Neural cell (in vitro differentiated cells): ENCODE measurements around the gene ETAA1. TPM values are rescaled to one million over a fixed set of nuclear protein-coding genes. Genes with fewer than 3 reads are reported as not detected.

Experiments used
- H2AFZ ChIP-seq: fragments of 200-600, 300-800 bp; sonication (generic), shearing (Covaris generic); 2 replicates; pipeline ENCODE4 v1.6.0; 2014; ENCODE audit warnings: low read depth, mild to moderate bottlenecking, antibody characterized with exemption, low read length, moderate library complexity
- H3F3A ChIP-seq: fragments of 200-600 bp; shearing (Covaris generic); 2 replicates; pipeline ENCODE4 v1.6.1; 2016; ENCODE audit warnings: mild to moderate bottlenecking, moderate library complexity, mixed read lengths, antibody characterized with exemption, low read length; ENCODE audit not compliant: insufficient read depth, poor library complexity, severe bottlenecking
- H3K27ac ChIP-seq: fragments of 200-600, 300-800 bp; sonication (generic), shearing (Covaris generic); 2 replicates; pipeline ENCODE4 v1.5.1; 2014; ENCODE audit warnings: mild to moderate bottlenecking, low read length, moderate library complexity
- H3K27me3 ChIP-seq: fragments of 300-800, 200-600 bp; sonication (generic), shearing (Covaris generic); 2 replicates; pipeline ENCODE4 v1.6.0; 2014; ENCODE audit warnings: mild to moderate bottlenecking, low read depth, low read length, moderate library complexity; ENCODE audit not compliant: insufficient read depth
- H3K36me3 ChIP-seq: fragments of 300-800, 200-600 bp; sonication (generic), shearing (Covaris generic); 2 replicates; pipeline ENCODE4 v1.5.1; 2014; ENCODE audit warnings: mild to moderate bottlenecking, antibody characterized with exemption, low read length, moderate library complexity; ENCODE audit not compliant: insufficient read depth
- H3K4me2 ChIP-seq: fragments of 300-800, 200-600 bp; sonication (generic), shearing (Covaris generic); 2 replicates; pipeline ENCODE4 v1.6.0; 2014; ENCODE audit warnings: mild to moderate bottlenecking, low read length
- H3K4me3 ChIP-seq: fragments of 300-800, 200-600 bp; sonication (generic), shearing (Covaris generic); 2 replicates; pipeline ENCODE4 v1.5.1; 2014; ENCODE audit warnings: mild to moderate bottlenecking, low read length, moderate library complexity
- H3K79me2 ChIP-seq: fragments of 200-600 bp; shearing (Covaris generic); replicated peaks from 2 replicates; pipeline ENCODE4 v1.6.0; 2014; ENCODE audit warnings: mild to moderate bottlenecking, low read length, moderate library complexity; ENCODE audit not compliant: insufficient read depth
- H3K9ac ChIP-seq: fragments of 300-800, 200-600 bp; sonication (generic), shearing (Covaris generic); 2 replicates; pipeline ENCODE4 v1.6.1; 2016; ENCODE audit warnings: mild to moderate bottlenecking, low read length, mixed read lengths
- H3K9me2 ChIP-seq: fragments of 200-600 bp; shearing (Covaris generic); 2 replicates; pipeline ENCODE4 v1.6.1; 2016; ENCODE audit warnings: mild to moderate bottlenecking, low read length, mixed read lengths; ENCODE audit not compliant: insufficient read depth
- H3K9me3 ChIP-seq: fragments of 200-600, 300-800 bp; sonication (generic), shearing (Covaris generic); 2 replicates; pipeline ENCODE4 v1.6.1; 2016; ENCODE audit warnings: mild to moderate bottlenecking, mixed run types, low read length, moderate library complexity, mixed read lengths
- H4K20me1 ChIP-seq: fragments of 200-600 bp; shearing (Covaris generic); 2 replicates; pipeline ENCODE4 v1.6.1; 2016; ENCODE audit warnings: mild to moderate bottlenecking, mixed run types; ENCODE audit not compliant: insufficient read depth
- EP300 ChIP-seq: fragments of 450-650 bp; conservative IDR thresholded peaks from 2 replicates; pipeline ENCODE4 v1.6.1; 2014; ENCODE audit warnings: antibody characterized with exemption, mild to moderate bottlenecking, moderate library complexity; ENCODE audit not compliant: poor library complexity, severe bottlenecking
- EZH2 ChIP-seq: fragments of 200-600, 300-800 bp; shearing (Covaris generic), sonication (generic); IDR thresholded peaks from 2 replicates; pipeline ENCODE4 v1.6.1; 2014; ENCODE audit warnings: antibody characterized with exemption, low read length, borderline replicate concordance, mild to moderate bottlenecking; ENCODE audit not compliant: insufficient read depth, poor library complexity, severe bottlenecking
- MXI1 ChIP-seq: fragments of 450-650 bp; conservative IDR thresholded peaks from 2 replicates; pipeline ENCODE4 v1.6.1; 2014; ENCODE audit warnings: antibody characterized with exemption, mild to moderate bottlenecking; ENCODE audit not compliant: poor library complexity, severe bottlenecking
- POLR2AphosphoS5 ChIP-seq: IDR thresholded peaks from 2 replicates; pipeline ENCODE4 v1.6.1; 2012
- RAD21 ChIP-seq: fragments of 450-650 bp; conservative IDR thresholded peaks from 2 replicates; pipeline ENCODE4 v1.6.1; 2014; ENCODE audit warnings: antibody characterized with exemption, mild to moderate bottlenecking, moderate library complexity
- SMC3 ChIP-seq: fragments of 450-650 bp; conservative IDR thresholded peaks from 2 replicates; pipeline ENCODE4 v1.6.1; 2014; ENCODE audit warnings: antibody characterized with exemption, mild to moderate bottlenecking, moderate library complexity; ENCODE audit not compliant: poor library complexity
- TAF1 ChIP-seq: IDR thresholded peaks from 2 replicates; pipeline ENCODE4 v1.6.1; 2012; ENCODE audit warnings: low read depth
- polyA plus RNA-seq: library from polyadenylated mRNA; depleted of rRNA; stranded (reverse); fragments of >200 nt; gene quantifications from 2 replicates; pipeline ENCODE4 v1.2.3, GENCODE V29; 2014
- TF ChIP-seq, protein P1 (sequence below): fragments of 450-650 bp; IDR thresholded peaks from 2 replicates; pipeline ENCODE4 v1.5.1; 2014; ENCODE audit warnings: antibody characterized with exemption, mild to moderate bottlenecking, moderate library complexity; ENCODE audit not compliant: poor library complexity, severe bottlenecking
- TF ChIP-seq, protein P2 (sequence below): IDR thresholded peaks from 2 replicates; pipeline ENCODE4 v1.6.1; 2012; ENCODE audit warnings: borderline replicate concordance

ETAA1 gene
- polyA plus RNA-seq, 1 donor from 2014 or later, result 24.9 TPM

DNA sequence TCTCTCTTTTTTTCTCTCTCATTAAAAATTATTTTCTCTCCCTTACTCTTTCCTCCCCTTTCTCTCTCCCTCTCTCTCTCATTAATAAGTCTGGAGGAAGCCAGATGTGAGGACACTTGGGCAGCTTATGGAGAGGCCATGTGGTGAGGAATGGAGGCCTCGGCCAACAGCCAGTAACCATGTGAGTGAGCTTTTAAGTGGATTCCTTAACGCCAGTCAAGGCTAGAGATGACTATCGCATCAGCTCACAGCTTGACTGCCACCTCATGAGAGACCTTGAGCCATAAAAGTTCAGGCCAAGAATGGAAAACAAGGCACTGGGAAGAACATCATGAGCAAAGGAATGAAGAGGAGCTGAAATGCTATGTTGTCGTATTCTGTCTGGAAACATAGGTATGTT, 39.1 kb downstream of the ETAA1 start:
- H3K4me3 ChIP-seq, result no peak overlapping the region
- no peaks in the 10 kb centered on the region for H3K9me2 ChIP-seq
- no peak overlapping the region for H3K9ac ChIP-seq
- no peaks in the 10 kb centered on the region for H3K36me3 ChIP-seq
- H3F3A ChIP-seq, result no peaks in the 10 kb centered on the region
- H3K4me2 ChIP-seq, result no peak overlapping the region
- no peak overlapping the region for H3K27ac ChIP-seq
- H2AFZ ChIP-seq, result no peak overlapping the region
- TF ChIP-seq, protein P1, sequence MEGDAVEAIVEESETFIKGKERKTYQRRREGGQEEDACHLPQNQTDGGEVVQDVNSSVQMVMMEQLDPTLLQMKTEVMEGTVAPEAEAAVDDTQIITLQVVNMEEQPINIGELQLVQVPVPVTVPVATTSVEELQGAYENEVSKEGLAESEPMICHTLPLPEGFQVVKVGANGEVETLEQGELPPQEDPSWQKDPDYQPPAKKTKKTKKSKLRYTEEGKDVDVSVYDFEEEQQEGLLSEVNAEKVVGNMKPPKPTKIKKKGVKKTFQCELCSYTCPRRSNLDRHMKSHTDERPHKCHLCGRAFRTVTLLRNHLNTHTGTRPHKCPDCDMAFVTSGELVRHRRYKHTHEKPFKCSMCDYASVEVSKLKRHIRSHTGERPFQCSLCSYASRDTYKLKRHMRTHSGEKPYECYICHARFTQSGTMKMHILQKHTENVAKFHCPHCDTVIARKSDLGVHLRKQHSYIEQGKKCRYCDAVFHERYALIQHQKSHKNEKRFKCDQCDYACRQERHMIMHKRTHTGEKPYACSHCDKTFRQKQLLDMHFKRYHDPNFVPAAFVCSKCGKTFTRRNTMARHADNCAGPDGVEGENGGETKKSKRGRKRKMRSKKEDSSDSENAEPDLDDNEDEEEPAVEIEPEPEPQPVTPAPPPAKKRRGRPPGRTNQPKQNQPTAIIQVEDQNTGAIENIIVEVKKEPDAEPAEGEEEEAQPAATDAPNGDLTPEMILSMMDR, result no peak
- TF ChIP-seq EZH2 (no peak), TAF1 (no peak), SMC3 (no peak), RAD21 (no peak), EP300 (no peak), MXI1 (no peak), POLR2AphosphoS5 (no peak)
- TF ChIP-seq, protein P2, sequence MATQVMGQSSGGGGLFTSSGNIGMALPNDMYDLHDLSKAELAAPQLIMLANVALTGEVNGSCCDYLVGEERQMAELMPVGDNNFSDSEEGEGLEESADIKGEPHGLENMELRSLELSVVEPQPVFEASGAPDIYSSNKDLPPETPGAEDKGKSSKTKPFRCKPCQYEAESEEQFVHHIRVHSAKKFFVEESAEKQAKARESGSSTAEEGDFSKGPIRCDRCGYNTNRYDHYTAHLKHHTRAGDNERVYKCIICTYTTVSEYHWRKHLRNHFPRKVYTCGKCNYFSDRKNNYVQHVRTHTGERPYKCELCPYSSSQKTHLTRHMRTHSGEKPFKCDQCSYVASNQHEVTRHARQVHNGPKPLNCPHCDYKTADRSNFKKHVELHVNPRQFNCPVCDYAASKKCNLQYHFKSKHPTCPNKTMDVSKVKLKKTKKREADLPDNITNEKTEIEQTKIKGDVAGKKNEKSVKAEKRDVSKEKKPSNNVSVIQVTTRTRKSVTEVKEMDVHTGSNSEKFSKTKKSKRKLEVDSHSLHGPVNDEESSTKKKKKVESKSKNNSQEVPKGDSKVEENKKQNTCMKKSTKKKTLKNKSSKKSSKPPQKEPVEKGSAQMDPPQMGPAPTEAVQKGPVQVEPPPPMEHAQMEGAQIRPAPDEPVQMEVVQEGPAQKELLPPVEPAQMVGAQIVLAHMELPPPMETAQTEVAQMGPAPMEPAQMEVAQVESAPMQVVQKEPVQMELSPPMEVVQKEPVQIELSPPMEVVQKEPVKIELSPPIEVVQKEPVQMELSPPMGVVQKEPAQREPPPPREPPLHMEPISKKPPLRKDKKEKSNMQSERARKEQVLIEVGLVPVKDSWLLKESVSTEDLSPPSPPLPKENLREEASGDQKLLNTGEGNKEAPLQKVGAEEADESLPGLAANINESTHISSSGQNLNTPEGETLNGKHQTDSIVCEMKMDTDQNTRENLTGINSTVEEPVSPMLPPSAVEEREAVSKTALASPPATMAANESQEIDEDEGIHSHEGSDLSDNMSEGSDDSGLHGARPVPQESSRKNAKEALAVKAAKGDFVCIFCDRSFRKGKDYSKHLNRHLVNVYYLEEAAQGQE, result no peak
- no peaks in the 10 kb centered on the region for H3K9me3 ChIP-seq
- no peaks in the 10 kb centered on the region for H3K27me3 ChIP-seq
- H4K20me1 ChIP-seq, result no peaks in the 10 kb centered on the region
- no peaks in the 10 kb centered on the region for H3K79me2 ChIP-seq

DNA sequence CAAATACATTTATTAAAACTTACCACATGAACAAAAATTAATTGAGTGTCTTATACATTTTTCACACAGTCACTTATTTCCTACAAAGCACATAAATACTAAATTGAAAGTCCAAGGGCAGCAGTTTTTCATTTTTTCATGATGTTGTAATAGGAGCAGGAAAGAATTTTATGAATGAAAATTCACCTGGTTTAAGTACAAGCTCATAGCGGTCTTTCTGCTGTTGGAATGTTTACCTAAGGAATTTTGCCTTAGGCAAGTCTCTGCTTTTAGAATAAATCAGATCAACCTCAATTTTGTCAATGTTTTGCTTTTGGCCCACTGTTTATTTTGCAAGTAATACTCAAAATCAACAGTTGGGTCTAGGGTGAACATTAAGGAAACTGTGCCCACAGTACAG, 40.0 kb downstream of the ETAA1 start:
- TF ChIP-seq MXI1 (no peak), TAF1 (no peak), POLR2AphosphoS5 (no peak), RAD21 (no peak), EP300 (no peak), EZH2 (no peak), SMC3 (no peak)
- TF ChIP-seq, protein P1, result no peak
- TF ChIP-seq, protein P2, result no peak
- Histone ChIP-seq H3K4me3 (no peak overlapping the region), H3K4me2 (no peak overlapping the region), H3K9me3 (no peaks in the 10 kb centered on the region), H3K27me3 (no peaks in the 10 kb centered on the region), H3K9ac (no peak overlapping the region), H3K36me3 (no peaks in the 10 kb centered on the region), H3K79me2 (no peaks in the 10 kb centered on the region), H2AFZ (no peak overlapping the region), H3K27ac (no peak overlapping the region), H4K20me1 (no peaks in the 10 kb centered on the region), H3F3A (no peaks in the 10 kb centered on the region), H3K9me2 (no peaks in the 10 kb centered on the region)
